Measurements from ENCODE around the gene GGTA1. TPM values are rescaled to one million over a fixed set of nuclear protein-coding genes. Genes with fewer than 3 reads are reported as not detected.

Gene GGTA1
- polyA plus RNA-seq, 1 of the 3 experiments (the other 2 are of a cell fraction), result 0.03 TPM

DNA sequence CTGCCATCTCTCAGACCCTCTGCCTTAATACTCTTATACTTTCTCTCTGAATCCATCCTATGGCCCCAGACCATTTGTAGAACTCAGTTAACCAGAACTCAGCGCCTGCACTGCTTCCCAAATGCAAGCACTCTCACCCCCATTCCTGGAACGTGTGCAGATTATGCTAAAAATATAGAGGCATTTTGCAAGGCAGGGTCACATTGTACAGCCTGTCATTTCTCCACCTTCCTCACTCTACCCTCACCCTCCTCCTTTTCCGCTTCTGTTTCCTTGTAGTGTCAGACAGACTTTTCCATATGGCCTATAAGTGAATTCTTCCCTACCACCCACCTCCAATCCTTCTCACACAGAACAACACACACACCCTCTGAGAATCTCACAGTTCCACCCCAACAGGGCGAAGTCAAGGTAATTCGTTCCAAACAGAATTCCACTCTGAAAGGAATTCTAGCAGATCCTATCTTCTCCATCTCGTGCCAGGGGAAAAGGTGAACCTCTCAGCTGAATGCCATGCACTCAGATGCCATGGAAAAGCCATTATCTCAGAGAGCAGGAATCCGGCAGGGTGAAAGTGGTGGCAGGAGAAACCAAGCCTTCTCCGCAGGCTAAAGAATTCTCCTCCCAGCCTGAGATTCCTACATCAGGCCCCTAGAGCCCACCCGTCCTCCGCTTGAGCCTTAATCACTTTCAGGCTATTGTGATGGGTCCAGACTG is 25.3 kb downstream of the GGTA1 start:
- Histone ChIP-seq H3K36me3 (replicated peaks in 1 of 2; ENCODE audit: control insufficient read depth in 1 of 2, insufficient read depth in 2 of 2, low read length in 1 of 2) (no peaks in the 10 kb centered on the region), H3K4me1 (ENCODE audit: control insufficient read depth in 1 of 2, insufficient read depth in 2 of 2, low read depth in 1 of 2, low read length in 1 of 2) (peaks cover 0 to 5% of the 10 kb centered on the region in 2 experiments; a peak in 1 of 4 replicates), H3K27ac (ENCODE audit: low read depth in 2 of 2, low read length in 1 of 2) (no peak overlapping the region), H4K20me1 (ENCODE audit: insufficient read depth) (no peaks in the 10 kb centered on the region), H3K9ac (no peak overlapping the region), H3K27me3 (ENCODE audit: insufficient read depth) (peaks cover 16% of the 10 kb centered on the region), H3K9me3 (no peaks in the 10 kb centered on the region), H3K9me2 (no peaks in the 10 kb centered on the region), H3F3A (replicated peaks; ENCODE audit: insufficient read depth) (no peaks in the 10 kb centered on the region), H3K4me3 (ENCODE audit: low read depth in 2 of 2, low read length in 1 of 2) (no peak overlapping the region), H3K79me2 (ENCODE audit: insufficient read depth) (no peaks in the 10 kb centered on the region), H3K4me2 (no peak overlapping the region), H2AFZ (ENCODE audit: low read depth) (no peak overlapping the region)
- 53% methylated on average over 10 of the region's 10 CpGs for WGBS (ENCODE audit: low lambda C conversion rate)
- ChIA-PET POLR2A (no interaction called here), CTCF (no interaction called here)
- TF ChIP-seq CHD2 (IDR thresholded peaks at IDR 0.05; ENCODE audit: low read length, partially characterized antibody) (no peak), YY1 (IDR thresholded peaks at IDR 0.05; ENCODE audit: low read depth) (no peak), FOXJ3 (CRISPR knock-in tag; IDR thresholded peaks at IDR 0.05) (no peak), RAD21 (IDR thresholded peaks at IDR 0.05; ENCODE audit: low read length) (no peak), RFX5 (IDR thresholded peaks at IDR 0.05; ENCODE audit: low read length) (no peak), POLR2AphosphoS5 (IDR thresholded peaks at IDR 0.05; ENCODE audit: low read depth, low read length) (no peak), MXI1 (IDR thresholded peaks at IDR 0.05; ENCODE audit: low read depth, low read length) (no peak), JUND (IDR thresholded peaks at IDR 0.05) (no peak), SIN3A (IDR thresholded peaks at IDR 0.05; ENCODE audit: borderline replicate concordance, low read depth, low read length) (no peak), NRF1 (IDR thresholded peaks at IDR 0.05; ENCODE audit: low read depth, low read length) (no peak)
- TF ChIP-seq, protein P1, sequence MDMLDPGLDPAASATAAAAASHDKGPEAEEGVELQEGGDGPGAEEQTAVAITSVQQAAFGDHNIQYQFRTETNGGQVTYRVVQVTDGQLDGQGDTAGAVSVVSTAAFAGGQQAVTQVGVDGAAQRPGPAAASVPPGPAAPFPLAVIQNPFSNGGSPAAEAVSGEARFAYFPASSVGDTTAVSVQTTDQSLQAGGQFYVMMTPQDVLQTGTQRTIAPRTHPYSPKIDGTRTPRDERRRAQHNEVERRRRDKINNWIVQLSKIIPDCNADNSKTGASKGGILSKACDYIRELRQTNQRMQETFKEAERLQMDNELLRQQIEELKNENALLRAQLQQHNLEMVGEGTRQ (IDR thresholded peaks at IDR 0.05; ENCODE audit: borderline replicate concordance, low read depth, low read length), result no peak
- TF ChIP-seq, protein P2, sequence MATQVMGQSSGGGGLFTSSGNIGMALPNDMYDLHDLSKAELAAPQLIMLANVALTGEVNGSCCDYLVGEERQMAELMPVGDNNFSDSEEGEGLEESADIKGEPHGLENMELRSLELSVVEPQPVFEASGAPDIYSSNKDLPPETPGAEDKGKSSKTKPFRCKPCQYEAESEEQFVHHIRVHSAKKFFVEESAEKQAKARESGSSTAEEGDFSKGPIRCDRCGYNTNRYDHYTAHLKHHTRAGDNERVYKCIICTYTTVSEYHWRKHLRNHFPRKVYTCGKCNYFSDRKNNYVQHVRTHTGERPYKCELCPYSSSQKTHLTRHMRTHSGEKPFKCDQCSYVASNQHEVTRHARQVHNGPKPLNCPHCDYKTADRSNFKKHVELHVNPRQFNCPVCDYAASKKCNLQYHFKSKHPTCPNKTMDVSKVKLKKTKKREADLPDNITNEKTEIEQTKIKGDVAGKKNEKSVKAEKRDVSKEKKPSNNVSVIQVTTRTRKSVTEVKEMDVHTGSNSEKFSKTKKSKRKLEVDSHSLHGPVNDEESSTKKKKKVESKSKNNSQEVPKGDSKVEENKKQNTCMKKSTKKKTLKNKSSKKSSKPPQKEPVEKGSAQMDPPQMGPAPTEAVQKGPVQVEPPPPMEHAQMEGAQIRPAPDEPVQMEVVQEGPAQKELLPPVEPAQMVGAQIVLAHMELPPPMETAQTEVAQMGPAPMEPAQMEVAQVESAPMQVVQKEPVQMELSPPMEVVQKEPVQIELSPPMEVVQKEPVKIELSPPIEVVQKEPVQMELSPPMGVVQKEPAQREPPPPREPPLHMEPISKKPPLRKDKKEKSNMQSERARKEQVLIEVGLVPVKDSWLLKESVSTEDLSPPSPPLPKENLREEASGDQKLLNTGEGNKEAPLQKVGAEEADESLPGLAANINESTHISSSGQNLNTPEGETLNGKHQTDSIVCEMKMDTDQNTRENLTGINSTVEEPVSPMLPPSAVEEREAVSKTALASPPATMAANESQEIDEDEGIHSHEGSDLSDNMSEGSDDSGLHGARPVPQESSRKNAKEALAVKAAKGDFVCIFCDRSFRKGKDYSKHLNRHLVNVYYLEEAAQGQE (IDR thresholded peaks at IDR 0.05; ENCODE audit: low read depth, low read length), result no peak
- TF ChIP-seq, protein P3, sequence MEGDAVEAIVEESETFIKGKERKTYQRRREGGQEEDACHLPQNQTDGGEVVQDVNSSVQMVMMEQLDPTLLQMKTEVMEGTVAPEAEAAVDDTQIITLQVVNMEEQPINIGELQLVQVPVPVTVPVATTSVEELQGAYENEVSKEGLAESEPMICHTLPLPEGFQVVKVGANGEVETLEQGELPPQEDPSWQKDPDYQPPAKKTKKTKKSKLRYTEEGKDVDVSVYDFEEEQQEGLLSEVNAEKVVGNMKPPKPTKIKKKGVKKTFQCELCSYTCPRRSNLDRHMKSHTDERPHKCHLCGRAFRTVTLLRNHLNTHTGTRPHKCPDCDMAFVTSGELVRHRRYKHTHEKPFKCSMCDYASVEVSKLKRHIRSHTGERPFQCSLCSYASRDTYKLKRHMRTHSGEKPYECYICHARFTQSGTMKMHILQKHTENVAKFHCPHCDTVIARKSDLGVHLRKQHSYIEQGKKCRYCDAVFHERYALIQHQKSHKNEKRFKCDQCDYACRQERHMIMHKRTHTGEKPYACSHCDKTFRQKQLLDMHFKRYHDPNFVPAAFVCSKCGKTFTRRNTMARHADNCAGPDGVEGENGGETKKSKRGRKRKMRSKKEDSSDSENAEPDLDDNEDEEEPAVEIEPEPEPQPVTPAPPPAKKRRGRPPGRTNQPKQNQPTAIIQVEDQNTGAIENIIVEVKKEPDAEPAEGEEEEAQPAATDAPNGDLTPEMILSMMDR (IDR thresholded peaks at IDR 0.05), result no peak
- TF ChIP-seq, protein P4, sequence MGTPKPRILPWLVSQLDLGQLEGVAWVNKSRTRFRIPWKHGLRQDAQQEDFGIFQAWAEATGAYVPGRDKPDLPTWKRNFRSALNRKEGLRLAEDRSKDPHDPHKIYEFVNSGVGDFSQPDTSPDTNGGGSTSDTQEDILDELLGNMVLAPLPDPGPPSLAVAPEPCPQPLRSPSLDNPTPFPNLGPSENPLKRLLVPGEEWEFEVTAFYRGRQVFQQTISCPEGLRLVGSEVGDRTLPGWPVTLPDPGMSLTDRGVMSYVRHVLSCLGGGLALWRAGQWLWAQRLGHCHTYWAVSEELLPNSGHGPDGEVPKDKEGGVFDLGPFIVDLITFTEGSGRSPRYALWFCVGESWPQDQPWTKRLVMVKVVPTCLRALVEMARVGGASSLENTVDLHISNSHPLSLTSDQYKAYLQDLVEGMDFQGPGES (IDR thresholded peaks at IDR 0.05; ENCODE audit: low read depth, low read length), result no peak
- TF ChIP-seq, protein P5, sequence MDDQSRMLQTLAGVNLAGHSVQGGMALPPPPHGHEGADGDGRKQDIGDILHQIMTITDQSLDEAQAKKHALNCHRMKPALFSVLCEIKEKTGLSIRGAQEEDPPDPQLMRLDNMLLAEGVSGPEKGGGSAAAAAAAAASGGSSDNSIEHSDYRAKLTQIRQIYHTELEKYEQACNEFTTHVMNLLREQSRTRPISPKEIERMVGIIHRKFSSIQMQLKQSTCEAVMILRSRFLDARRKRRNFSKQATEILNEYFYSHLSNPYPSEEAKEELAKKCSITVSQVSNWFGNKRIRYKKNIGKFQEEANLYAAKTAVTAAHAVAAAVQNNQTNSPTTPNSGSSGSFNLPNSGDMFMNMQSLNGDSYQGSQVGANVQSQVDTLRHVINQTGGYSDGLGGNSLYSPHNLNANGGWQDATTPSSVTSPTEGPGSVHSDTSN (IDR thresholded peaks at IDR 0.05), result no peak
- TF ChIP-seq, protein P6, sequence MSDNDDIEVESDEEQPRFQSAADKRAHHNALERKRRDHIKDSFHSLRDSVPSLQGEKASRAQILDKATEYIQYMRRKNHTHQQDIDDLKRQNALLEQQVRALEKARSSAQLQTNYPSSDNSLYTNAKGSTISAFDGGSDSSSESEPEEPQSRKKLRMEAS (IDR thresholded peaks at IDR 0.05; ENCODE audit: low read depth), result no peak
- no peak for DNase-seq

Data from SK-N-SH (cell line).